AG04450 (cell line): ENCODE data around the gene NUP205. TPM values are rescaled to one million over a fixed set of nuclear protein-coding genes. Genes with fewer than 3 reads are reported as not detected.
"Not testable (repeated sequence)": the region's sequence is repeated elsewhere in the genome, so short reads cannot be mapped to it uniquely, and the experiment has no call there.

ENCODE experiments used
- CTCF ChIA-PET: fragments of 300-600, 350-600 bp; formaldehyde crosslinking; extraction: SDS; loops from one replicate; lab custom pipeline; 2022; ENCODE audit warnings: antibody characterized with exemption, inconsistent platforms; lab: Charles Lee
- POLR2A ChIA-PET: fragments of 350-600 bp; formaldehyde crosslinking; extraction: SDS; loops from one replicate; lab custom pipeline; 2021; ENCODE audit warnings: antibody characterized with exemption, inconsistent platforms; lab: Yijun Ruan, JAX
- DNase-seq: peaks from one replicate; pipeline ENCODE4 v3.0.0-alpha.2; 2011; ENCODE audit warnings: low read depth, low spot score
- H3K27ac ChIP-seq: one replicate; pipeline ENCODE4 v1.5.1; 2012; ENCODE audit warnings: low read depth, low read length, control low read depth
- H3K27me3 ChIP-seq: one replicate; pipeline ENCODE4 v1.6.0; 2012; ENCODE audit warnings: low read length; ENCODE audit not compliant: control insufficient read depth, insufficient read depth
- H3K4me3 ChIP-seq: 2 replicates; pipeline ENCODE4 v1.5.1; 2011; ENCODE audit warnings: mild to moderate bottlenecking, low read depth, low read length, control low read depth
- H3K9me3 ChIP-seq: 2 replicates; pipeline ENCODE4 v1.5.1; 2012; ENCODE audit warnings: low read length; ENCODE audit not compliant: control insufficient read depth, insufficient read depth
- CTCF ChIP-seq: IDR thresholded peaks from 2 replicates; pipeline ENCODE4 v1.5.1; 2011; ENCODE audit warnings: low read depth, low read length, control low read depth, inconsistent platforms
- polyA plus RNA-seq: library from polyadenylated mRNA; depleted of rRNA; stranded (reverse); fragments of >200 nt; gene quantifications from 2 replicates; pipeline ENCODE4 v1.2.3, GENCODE V29; 2011

The NUP205 gene
- polyA plus RNA-seq, 1 experiment: 36.2 TPM

- Histone ChIP-seq H3K27me3 (no peaks in the 10 kb centered on the region), H3K27ac (no peak overlapping the region), H3K9me3 (peaks cover 4% of the 10 kb centered on the region; the same call in 1 of the 2 replicates), H3K4me3 (no peak overlapping the region)
- no peak for TF ChIP-seq CTCF
- ChIA-PET POLR2A (interaction anchor here (0.7 kb wide), 1 partner anchor 130 kb away, joined by 5 read pairs; no protein-coding TSS in a partner anchor), CTCF (interaction anchor here (2.7 to 12.7 kb wide), 2 partner anchors 7 to 21 kb away, joined by 16 to 83 read pairs; no protein-coding TSS in a partner anchor)
- no peak for DNase-seq
Observed at GRCh38 chr7:135666156-135666555, 108.4 kb downstream of the NUP205 start.

- CTCF ChIA-PET: interaction anchor here (12.7 kb wide), 1 partner anchor 22 kb away, joined by 83 read pairs; no protein-coding TSS in a partner anchor
- Histone ChIP-seq H3K27ac (no peak overlapping the region), H3K4me3 (no peak overlapping the region), H3K27me3 (no peaks in the 10 kb centered on the region), H3K9me3 (peaks cover 4% of the 10 kb centered on the region; the same call in 1 of the 2 replicates)
- TF ChIP-seq CTCF: no peak
- POLR2A ChIA-PET: no interaction called here
- no peak for DNase-seq
Observed at GRCh38 chr7:135666846-135667245, 109.1 kb downstream of the NUP205 start.

- H3K27me3 ChIP-seq, POLR2A ChIA-PET, DNase-seq, H3K9me3 ChIP-seq, H3K4me3 ChIP-seq, H3K27ac ChIP-seq: not testable (repeated sequence)
- CTCF ChIA-PET: interaction anchor here (1.6 kb wide), 1 partner anchor 46 kb away, joined by 4 read pairs; no protein-coding TSS in a partner anchor
Observed at GRCh38 chr7:135667626-135668025, 109.9 kb downstream of the NUP205 start.

GRCh38 chr7:135668852-135669395, 111.2 kb downstream of the NUP205 start:
- H3K27me3 ChIP-seq, DNase-seq, POLR2A ChIA-PET, H3K27ac ChIP-seq, H3K4me3 ChIP-seq, H3K9me3 ChIP-seq: not testable (repeated sequence)
- CTCF ChIA-PET: interaction anchor here (1.6 to 2.2 kb wide), 2 partner anchors 48 to 132 kb away, joined by 4 to 10 read pairs; no protein-coding TSS in a partner anchor

- Histone ChIP-seq H3K27ac (no peak overlapping the region), H3K4me3 (no peak overlapping the region), H3K9me3 (no peaks in the 10 kb centered on the region), H3K27me3 (no peaks in the 10 kb centered on the region)
- no peak for TF ChIP-seq CTCF
- CTCF ChIA-PET: interaction anchor here (2.2 to 5.4 kb wide), 4 partner anchors 25 to 339 kb away, joined by 10 to 45 read pairs (median 24); no protein-coding TSS in a partner anchor
- DNase-seq: no peak
- POLR2A ChIA-PET: no interaction called here
Observed at GRCh38 chr7:135669774-135670173, 112.1 kb downstream of the NUP205 start.

GRCh38 chr7:135670179-135670578, 112.5 kb downstream of the NUP205 start:
- no peaks in the 10 kb centered on the region for H3K9me3 ChIP-seq
- no peaks in the 10 kb centered on the region for H3K27me3 ChIP-seq
- peak overlapping the region; percentile 62 for H3K27ac ChIP-seq
- TF ChIP-seq CTCF: no peak
- DNase-seq: no peak
- POLR2A ChIA-PET: interaction anchor here (1.2 kb wide), 1 partner anchor 8 kb away, joined by 3 read pairs; the partner anchor contains the start of gene STMP1
- no peak overlapping the region for H3K4me3 ChIP-seq
- CTCF ChIA-PET: interaction anchor here (0.9 to 6.7 kb wide), 7 partner anchors 9 to 338 kb away, joined by 4 to 55 read pairs (median 34); partner anchors contain the start of gene STMP1
